Osteoblast (primary cell): ENCODE results near the gene PLSCR4. TPM values are rescaled to one million over a fixed set of nuclear protein-coding genes. Genes with fewer than 3 reads are reported as not detected.
"Not testable (repeated sequence)": the region's sequence is repeated elsewhere in the genome, so short reads cannot be mapped to it uniquely, and the experiment has no call there.

ENCODE experiments used
- DNase-seq: peaks from one replicate; pipeline ENCODE4 v3.0.0; 2011; ENCODE audit warnings: low spot score, mixed read lengths; ENCODE audit not compliant: insufficient read length; ENCODE audit errors: missing footprints
- H2AFZ ChIP-seq: 2 replicates; pipeline ENCODE4 v1.6.0; 2011; ENCODE audit warnings: mild to moderate bottlenecking, low read length
- H3K27ac ChIP-seq: 2 replicates; pipeline ENCODE4 v1.5.1; 2011; ENCODE audit warnings: mild to moderate bottlenecking, low read depth, low read length, moderate library complexity
- H3K27me3 ChIP-seq: 2 replicates; pipeline ENCODE4 v1.6.0; 2012; ENCODE audit warnings: mild to moderate bottlenecking, control low read depth, inconsistent platforms, low read length, moderate library complexity; ENCODE audit not compliant: insufficient read depth
- H3K36me3 ChIP-seq: 2 replicates; pipeline ENCODE4 v1.5.1; 2011; ENCODE audit warnings: mild to moderate bottlenecking, low read length, control low read depth, moderate library complexity; ENCODE audit not compliant: insufficient read depth
- H3K4me1 ChIP-seq: 2 replicates; pipeline ENCODE4 v1.5.1; 2011; ENCODE audit warnings: mild to moderate bottlenecking, low read length, control low read depth, moderate library complexity; ENCODE audit not compliant: insufficient read depth
- H3K4me2 ChIP-seq: 2 replicates; pipeline ENCODE4 v1.6.0; 2011; ENCODE audit warnings: mild to moderate bottlenecking, low read length; ENCODE audit not compliant: insufficient read depth
- H3K4me3 ChIP-seq: fragments of 200-600 bp; sonication (generic); 3 replicates; pipeline ENCODE4 v1.5.1; 2012; ENCODE audit warnings: mild to moderate bottlenecking, low read length, inconsistent platforms; ENCODE audit not compliant: insufficient read depth
- H3K79me2 ChIP-seq: 2 replicates; pipeline ENCODE4 v1.6.0; 2012; ENCODE audit warnings: mild to moderate bottlenecking, low read length, control low read depth, inconsistent platforms; ENCODE audit not compliant: insufficient read depth
- H3K9me3 ChIP-seq: 2 replicates; pipeline ENCODE4 v1.5.1; 2011; ENCODE audit warnings: low read depth, low read length, control low read depth
- H4K20me1 ChIP-seq: 2 replicates; pipeline ENCODE4 v1.6.0; 2012; ENCODE audit warnings: mild to moderate bottlenecking, low read length, control low read depth; ENCODE audit not compliant: insufficient read depth
- CTCF ChIP-seq: IDR thresholded peaks from 2 replicates; pipeline ENCODE4 v1.5.1; 2011; ENCODE audit warnings: mild to moderate bottlenecking, low read depth, low read length, moderate library complexity; ENCODE audit errors: extremely low read depth
- total RNA-seq: library from RNA; depleted of rRNA; stranded (reverse); fragments of >200 nt; gene quantifications from 2 replicates; pipeline ENCODE4 v1.2.3, GENCODE V29; 2012

PLSCR4 gene
- total RNA-seq, 1 donor, result 54.6 TPM

GRCh38 chr3:146227486-146227885 is 23.4 kb downstream of the PLSCR4 start:
- Histone ChIP-seq H3K79me2 (peaks cover 6% of the 10 kb centered on the region), H4K20me1 (no peaks in the 10 kb centered on the region), H3K27me3 (no peaks in the 10 kb centered on the region), H3K4me2 (no peak overlapping the region), H2AFZ (no peak overlapping the region), H3K36me3 (no peaks in the 10 kb centered on the region), H3K27ac (no peak overlapping the region), H3K9me3 (no peaks in the 10 kb centered on the region), H3K4me3 (no peak overlapping the region), H3K4me1 (peaks cover 11% of the 10 kb centered on the region)
- DNase-seq, result no peak
- no peak for TF ChIP-seq CTCF

- TF ChIP-seq CTCF, result no peak
- no peaks in the 10 kb centered on the region for H3K36me3 ChIP-seq
- H3K27me3 ChIP-seq, result no peaks in the 10 kb centered on the region
- no peak overlapping the region for H3K4me3 ChIP-seq
- H3K27ac ChIP-seq, result no peak overlapping the region
- no peak overlapping the region for H3K4me2 ChIP-seq
- no peak overlapping the region for H2AFZ ChIP-seq
- no peaks in the 10 kb centered on the region for H3K9me3 ChIP-seq
- H3K79me2 ChIP-seq, result peaks cover 6% of the 10 kb centered on the region
- no peak for DNase-seq
- H3K4me1 ChIP-seq, result peaks cover 16% of the 10 kb centered on the region
- H4K20me1 ChIP-seq, result no peaks in the 10 kb centered on the region
Measured at GRCh38 chr3:146226881-146227280, 24.0 kb downstream of the PLSCR4 start.

- not testable (repeated sequence) for H2AFZ ChIP-seq, H3K79me2 ChIP-seq, H4K20me1 ChIP-seq, H3K27ac ChIP-seq, H3K27me3 ChIP-seq, H3K9me3 ChIP-seq, DNase-seq, H3K36me3 ChIP-seq, H3K4me2 ChIP-seq, H3K4me3 ChIP-seq
- peaks cover 20% of the 10 kb centered on the region for H3K4me1 ChIP-seq
Measured at GRCh38 chr3:146225458-146225857, 25.4 kb downstream of the PLSCR4 start.

GRCh38 chr3:146223401-146224373 is 27.2 kb downstream of the PLSCR4 start:
- Histone ChIP-seq H3K79me2 (peaks cover 2% of the 10 kb centered on the region), H3K27ac (no peak overlapping the region), H3K4me3 (no peak overlapping the region), H3K4me2 (no peak overlapping the region), H2AFZ (no peak overlapping the region), H3K9me3 (no peaks in the 10 kb centered on the region), H4K20me1 (no peaks in the 10 kb centered on the region), H3K27me3 (no peaks in the 10 kb centered on the region), H3K4me1 (peaks cover 20% of the 10 kb centered on the region), H3K36me3 (no peaks in the 10 kb centered on the region)
- no peak for DNase-seq
- no peak for TF ChIP-seq CTCF
